D721Med (cell line): ENCODE results near the gene SHROOM3.

ENCODE experiments used
- DNase-seq: peaks from one replicate; pipeline ENCODE4 v3.0.0; 2011; ENCODE audit warnings: low spot score; ENCODE audit not compliant: insufficient read length
- FAIRE-seq: peaks from 2 replicates; lab custom pipeline; 2011; peaks lifted over from hg19 to GRCh38; lab: Jason Lieb, UNC
- TF ChIP-seq, protein P1 (sequence below): IDR thresholded peaks from 2 replicates; pipeline ENCODE4 v1.5.1; 2012; ENCODE audit warnings: mild to moderate bottlenecking, control low read depth; ENCODE audit not compliant: insufficient read depth; ENCODE audit errors: missing control alignments

SHROOM3 gene

DNA sequence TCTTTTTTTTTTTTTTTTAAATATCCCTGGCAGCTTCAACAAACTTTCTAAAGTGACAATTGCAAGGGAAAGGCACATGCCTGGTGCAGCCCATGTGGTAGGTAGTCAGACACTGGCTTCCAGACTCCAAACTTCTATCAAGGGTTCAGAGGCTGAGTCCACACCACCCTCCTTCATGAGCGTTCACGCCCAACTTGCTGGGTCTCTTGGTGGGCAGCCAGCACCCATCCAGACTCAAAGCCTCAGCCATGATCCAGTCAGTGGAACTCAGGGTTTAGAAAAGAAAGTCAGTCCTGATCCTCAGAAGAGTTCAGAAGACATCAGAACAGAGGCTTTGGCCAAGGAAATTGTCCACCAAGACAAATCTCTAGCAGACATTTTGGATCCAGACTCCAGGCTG lies 321.4 kb downstream of the SHROOM3 start:
- TF ChIP-seq, protein P1, sequence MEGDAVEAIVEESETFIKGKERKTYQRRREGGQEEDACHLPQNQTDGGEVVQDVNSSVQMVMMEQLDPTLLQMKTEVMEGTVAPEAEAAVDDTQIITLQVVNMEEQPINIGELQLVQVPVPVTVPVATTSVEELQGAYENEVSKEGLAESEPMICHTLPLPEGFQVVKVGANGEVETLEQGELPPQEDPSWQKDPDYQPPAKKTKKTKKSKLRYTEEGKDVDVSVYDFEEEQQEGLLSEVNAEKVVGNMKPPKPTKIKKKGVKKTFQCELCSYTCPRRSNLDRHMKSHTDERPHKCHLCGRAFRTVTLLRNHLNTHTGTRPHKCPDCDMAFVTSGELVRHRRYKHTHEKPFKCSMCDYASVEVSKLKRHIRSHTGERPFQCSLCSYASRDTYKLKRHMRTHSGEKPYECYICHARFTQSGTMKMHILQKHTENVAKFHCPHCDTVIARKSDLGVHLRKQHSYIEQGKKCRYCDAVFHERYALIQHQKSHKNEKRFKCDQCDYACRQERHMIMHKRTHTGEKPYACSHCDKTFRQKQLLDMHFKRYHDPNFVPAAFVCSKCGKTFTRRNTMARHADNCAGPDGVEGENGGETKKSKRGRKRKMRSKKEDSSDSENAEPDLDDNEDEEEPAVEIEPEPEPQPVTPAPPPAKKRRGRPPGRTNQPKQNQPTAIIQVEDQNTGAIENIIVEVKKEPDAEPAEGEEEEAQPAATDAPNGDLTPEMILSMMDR = no peak
- FAIRE-seq (no peak), DNase-seq (no peak)

DNA sequence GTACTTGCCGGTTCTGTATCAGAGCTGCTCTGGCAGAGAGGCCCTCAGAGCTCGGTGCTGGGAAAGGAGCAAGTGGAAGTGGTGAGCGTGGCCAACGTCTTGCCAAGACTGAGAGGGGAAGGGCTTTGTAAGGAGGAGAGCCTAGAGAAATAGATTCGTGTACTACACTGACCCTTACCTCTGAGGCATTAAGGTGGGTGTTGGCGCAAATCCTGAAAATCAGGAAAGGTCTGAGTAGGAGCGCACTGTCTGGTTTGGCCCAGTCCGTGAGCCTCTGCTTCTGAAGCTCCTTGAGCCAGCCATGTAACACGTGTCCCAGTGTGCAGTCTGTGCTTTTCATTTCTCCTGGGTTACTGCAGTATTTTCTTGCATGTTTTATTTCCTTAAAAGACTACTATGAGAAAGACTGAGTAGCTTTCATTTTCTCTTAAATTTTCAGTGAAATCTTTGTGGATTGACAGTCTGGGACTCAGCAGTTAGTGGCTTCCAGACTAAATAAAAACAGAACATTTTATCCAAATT lies 322.4 kb downstream of the SHROOM3 start:
- no peak for FAIRE-seq
- TF ChIP-seq, protein P1 = no peak
- no peak for DNase-seq

DNA sequence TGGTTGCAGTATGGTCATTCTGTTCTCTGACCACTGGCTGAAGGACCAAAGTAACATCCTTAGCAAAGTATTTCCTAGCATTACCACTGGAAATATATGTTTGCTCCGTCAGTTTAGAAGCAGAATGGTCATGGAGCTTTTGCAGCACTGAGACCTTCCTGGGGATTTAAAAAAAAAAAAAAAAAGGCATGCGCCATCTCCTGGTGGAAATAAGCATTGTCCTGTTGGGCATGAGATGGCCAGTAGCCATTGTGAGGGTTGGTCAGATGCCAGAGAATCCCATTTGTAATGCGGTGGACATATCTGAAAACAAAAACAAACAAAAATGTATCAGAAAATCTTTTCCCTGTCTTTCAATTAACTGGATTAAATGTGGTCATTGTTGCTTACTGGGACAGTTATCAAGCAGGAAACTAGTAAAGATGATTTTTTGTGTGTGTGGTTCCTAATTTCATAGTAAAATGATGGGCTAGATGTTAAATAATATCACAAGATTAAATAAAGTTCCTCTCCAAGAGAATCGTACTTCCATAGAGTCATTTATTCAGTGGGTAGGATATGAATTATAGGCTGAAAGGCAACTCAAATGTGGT lies 323.4 kb downstream of the SHROOM3 start:
- TF ChIP-seq, protein P1 = peak; percentile 51
- FAIRE-seq = no peak
- DNase-seq = no peak

DNA sequence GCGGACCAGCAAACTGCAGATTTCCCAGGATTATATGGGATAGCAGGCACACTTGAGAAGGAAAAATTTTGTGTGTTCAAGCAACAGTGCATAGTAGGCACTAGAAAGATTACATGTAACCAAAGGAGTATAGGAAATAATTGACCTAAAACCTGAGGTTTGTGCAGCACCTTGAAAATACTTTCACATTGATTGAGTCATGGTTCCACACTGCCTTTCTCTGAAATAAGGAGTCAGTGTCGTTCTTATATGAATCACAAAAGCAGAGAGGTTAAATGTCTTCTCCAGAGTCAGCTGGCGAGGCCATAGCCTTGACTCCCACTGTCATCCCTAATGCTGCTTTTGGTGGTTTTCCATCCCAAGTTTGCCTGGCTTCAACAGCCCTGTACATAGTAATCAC lies 324.0 kb downstream of the SHROOM3 start:
- TF ChIP-seq, protein P1 = no peak
- no peak for FAIRE-seq
- DNase-seq = no peak

DNA sequence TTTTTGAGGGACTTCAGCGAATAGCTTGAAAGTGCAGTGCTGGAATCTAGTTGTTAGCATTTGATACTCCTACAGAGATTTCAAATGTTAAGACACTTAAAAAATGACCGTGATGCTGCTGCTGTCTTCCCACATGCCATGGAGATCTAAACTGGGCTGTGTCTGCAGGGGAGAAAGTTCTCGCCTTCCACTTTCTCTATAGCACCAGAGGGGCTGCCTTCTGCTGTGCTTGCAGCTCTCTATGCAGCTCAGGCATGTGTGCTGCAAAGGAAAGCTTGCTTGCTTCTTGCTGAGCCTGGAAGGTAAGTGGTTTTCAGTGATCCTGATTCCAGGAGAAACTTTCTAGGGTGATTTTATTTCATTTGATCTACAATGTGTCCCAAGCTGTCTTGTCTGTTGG lies 325.2 kb downstream of the SHROOM3 start:
- FAIRE-seq = no peak
- TF ChIP-seq, protein P1 = no peak
- no peak for DNase-seq

DNA sequence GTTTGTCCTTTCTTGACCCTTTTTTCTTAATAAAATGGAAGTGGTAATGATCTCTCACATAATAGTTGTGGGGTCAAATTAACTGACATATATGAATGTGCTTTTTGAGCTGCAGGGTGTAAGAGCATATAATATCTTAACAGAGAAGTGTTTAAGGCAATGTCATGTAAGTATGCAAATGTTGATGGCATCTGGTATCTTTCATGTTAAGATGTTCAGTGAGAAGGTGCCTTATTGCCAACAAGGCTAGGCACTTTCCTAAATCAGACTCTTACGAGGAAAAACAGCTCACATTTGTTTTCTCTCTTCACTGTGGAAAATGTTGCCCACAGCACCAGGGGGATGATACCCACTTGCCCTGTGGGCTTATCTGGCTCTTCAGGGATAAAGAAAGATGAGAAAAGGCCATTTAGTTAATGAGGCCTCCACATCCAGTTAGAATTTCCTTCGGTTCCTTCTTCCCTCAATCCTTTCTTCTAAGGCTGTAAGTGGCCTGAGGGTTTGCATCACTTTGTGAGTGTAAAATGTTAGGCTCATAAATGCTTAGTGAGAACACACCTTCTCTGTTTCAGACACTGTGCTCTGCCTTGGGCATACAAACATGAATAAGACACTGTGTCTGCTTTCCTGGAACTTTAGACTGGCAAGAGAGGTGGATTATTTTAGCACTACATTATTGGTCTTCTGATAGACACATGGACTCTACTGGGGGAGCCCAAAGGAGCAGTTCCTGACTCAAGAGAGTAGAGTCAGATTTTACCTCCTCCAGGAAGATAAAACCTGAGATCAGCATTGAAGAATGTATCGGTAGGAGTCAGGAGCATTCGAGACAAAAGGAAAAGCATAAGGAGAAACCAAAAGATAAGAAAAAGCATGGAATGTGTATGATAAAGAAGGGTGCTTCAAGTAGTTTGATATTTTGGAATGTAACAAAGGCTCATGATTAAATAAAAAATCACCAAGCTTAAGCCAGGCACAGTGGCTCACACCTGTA lies 327.4 kb downstream of the SHROOM3 start:
- FAIRE-seq = no peak
- TF ChIP-seq, protein P1 = no peak
- no peak for DNase-seq
